Panc1 (cell line): ENCODE measurements around the gene LIPT2. TPM values are rescaled to one million over a fixed set of nuclear protein-coding genes. Genes with fewer than 3 reads are reported as not detected.
A peak's percentile ranks its signal among the peaks of the same experiment; 100 is the strongest.

ENCODE experiments used
- ATAC-seq: fragments of 200-7000 bp; cut with Tn5 transposase; 2 replicates; pipeline ENCODE4 v1.9.1; 2020; ENCODE audit warnings: mild to moderate bottlenecking, moderate library complexity
- BruUV-seq: library from RNA; stranded (reverse); fragments of 400-500 nt; replicated peaks from 2 replicates; lab custom pipeline; 2021; lab: Mats Ljungman, UMichigan
- CTCF ChIA-PET: fragments of 300-600 bp; sonication (Branson Sonifier 250); formaldehyde crosslinking; loops from one replicate; lab custom pipeline; 2022; ENCODE audit warnings: antibody characterized with exemption; lab: Charles Lee
- POLR2A ChIA-PET: fragments of 300-600 bp; sonication (Branson Sonifier 250); formaldehyde crosslinking; loops from one replicate; lab custom pipeline; 2022; ENCODE audit warnings: antibody characterized with exemption; lab: Charles Lee
- DNase-seq: peaks from one replicate; pipeline ENCODE4 v3.0.0-alpha.2; 2010; ENCODE audit warnings: low read depth, low spot score
- H3K27ac ChIP-seq: 2 replicates; pipeline ENCODE4 v1.5.1; 2011; ENCODE audit warnings: mild to moderate bottlenecking, low read length, inconsistent platforms
- H3K27me3 ChIP-seq: fragments of 200-500 bp; sonication (Bioruptor generic); 2 replicates; pipeline ENCODE4 v1.6.0; 2014; ENCODE audit warnings: low read length, inconsistent platforms; ENCODE audit not compliant: control insufficient read depth, insufficient read depth
- H3K36me3 ChIP-seq: fragments of 200-500 bp; sonication (Bioruptor generic); 2 replicates; pipeline ENCODE4 v1.5.1; 2014; ENCODE audit warnings: inconsistent platforms, mild to moderate bottlenecking, low read length, moderate library complexity; ENCODE audit not compliant: control insufficient read depth, insufficient read depth
- H3K4me1 ChIP-seq: 2 replicates; pipeline ENCODE4 v1.5.1; 2011; ENCODE audit warnings: inconsistent platforms, mild to moderate bottlenecking, low read length, moderate library complexity; ENCODE audit not compliant: control insufficient read depth, insufficient read depth
- H3K4me3 ChIP-seq, 2 experiments: 2 replicates each; pipeline ENCODE4 v1.5.1; 2011 to 2012; ENCODE audit warnings: low read depth in 2 of 2, low read length in 2 of 2, mild to moderate bottlenecking in 2 of 2, inconsistent platforms in 1 of 2, moderate library complexity in 1 of 2
- H3K9me3 ChIP-seq: fragments of 200-500 bp; sonication (Bioruptor generic); 2 replicates; pipeline ENCODE4 v1.5.1; 2014; ENCODE audit warnings: low read depth, mild to moderate bottlenecking, inconsistent platforms, low read length, moderate library complexity; ENCODE audit not compliant: control insufficient read depth, insufficient read depth
- POLR2AphosphoS5 ChIP-seq: IDR thresholded peaks from 2 replicates; pipeline ENCODE4 v1.6.1; 2012; ENCODE audit warnings: mild to moderate bottlenecking, low read depth, low read length, moderate library complexity
- REST ChIP-seq, 2 experiments: IDR thresholded peaks; 2 replicates each; pipeline ENCODE4 v1.6.1; 2011 to 2012; ENCODE audit warnings: low read depth in 2 of 2, control low read depth in 1 of 2, low read length in 1 of 2, mild to moderate bottlenecking in 1 of 2, moderate library complexity in 1 of 2; ENCODE audit not compliant: insufficient read depth in 1 of 2
- SIN3A ChIP-seq: IDR thresholded peaks from 2 replicates; pipeline ENCODE4 v1.6.1; 2012; ENCODE audit warnings: low read depth, mild to moderate bottlenecking, low read length, moderate library complexity, borderline replicate concordance; ENCODE audit not compliant: insufficient read depth
- TCF7L2 ChIP-seq: IDR thresholded peaks from 2 replicates; pipeline ENCODE4 v1.6.1; 2011; ENCODE audit warnings: mild to moderate bottlenecking, low read depth, low read length, inconsistent platforms
- in situ Hi-C: cut with HindIII; loops from 2 replicates; pipeline ENCODE4 v1.10.0; 2016; ENCODE audit warnings: low sequenced_read_pairs, low pct_unique_long_range_greater_than_20kb
- intact Hi-C: fragments of 100-400 bp; cut with micrococcal nuclease; formaldehyde crosslinking; loops from one replicate; pipeline ENCODE4 v1.10.0; 2022; ENCODE audit not compliant: unreplicated experiment
- total RNA-seq: library from RNA; stranded (reverse); gene quantifications from one replicate; pipeline ENCODE4 v1.2.1, GENCODE V29; 2021; ENCODE audit not compliant: unreplicated experiment
- TF ChIP-seq, protein P1 (sequence below): fragments of 450-650 bp; IDR thresholded peaks from 2 replicates; pipeline ENCODE4 v1.5.1; 2017; ENCODE audit warnings: mild to moderate bottlenecking

The LIPT2 gene
- total RNA-seq, 1 experiment from 2014 or later = 6.2 TPM

GRCh38 chr11:74493791-74494630, 487 bp upstream of the LIPT2 start:
- peak overlapping the region; percentile 83 for H3K27ac ChIP-seq
- H3K27me3 ChIP-seq = no peaks in the 10 kb centered on the region
- ATAC-seq (no peak), DNase-seq (no peak)
- POLR2A ChIA-PET = interaction anchor here (0.6 kb wide), 2 partner anchors 41 to 99 kb away, joined by 3 to 6 read pairs; partner anchors contain the start of gene POLD3
- H3K36me3 ChIP-seq = no peaks in the 10 kb centered on the region
- no TSS peak for BruUV-seq
- TF ChIP-seq POLR2AphosphoS5 = no peak
- TF ChIP-seq TCF7L2 = no peak
- no peak for TF ChIP-seq SIN3A
- no peak for TF ChIP-seq REST (IDR thresholded peaks at IDR 0.05; ENCODE audit: insufficient read depth in 1 of 2, low read depth in 2 of 2, low read length in 1 of 2)
- TF ChIP-seq, protein P1, sequence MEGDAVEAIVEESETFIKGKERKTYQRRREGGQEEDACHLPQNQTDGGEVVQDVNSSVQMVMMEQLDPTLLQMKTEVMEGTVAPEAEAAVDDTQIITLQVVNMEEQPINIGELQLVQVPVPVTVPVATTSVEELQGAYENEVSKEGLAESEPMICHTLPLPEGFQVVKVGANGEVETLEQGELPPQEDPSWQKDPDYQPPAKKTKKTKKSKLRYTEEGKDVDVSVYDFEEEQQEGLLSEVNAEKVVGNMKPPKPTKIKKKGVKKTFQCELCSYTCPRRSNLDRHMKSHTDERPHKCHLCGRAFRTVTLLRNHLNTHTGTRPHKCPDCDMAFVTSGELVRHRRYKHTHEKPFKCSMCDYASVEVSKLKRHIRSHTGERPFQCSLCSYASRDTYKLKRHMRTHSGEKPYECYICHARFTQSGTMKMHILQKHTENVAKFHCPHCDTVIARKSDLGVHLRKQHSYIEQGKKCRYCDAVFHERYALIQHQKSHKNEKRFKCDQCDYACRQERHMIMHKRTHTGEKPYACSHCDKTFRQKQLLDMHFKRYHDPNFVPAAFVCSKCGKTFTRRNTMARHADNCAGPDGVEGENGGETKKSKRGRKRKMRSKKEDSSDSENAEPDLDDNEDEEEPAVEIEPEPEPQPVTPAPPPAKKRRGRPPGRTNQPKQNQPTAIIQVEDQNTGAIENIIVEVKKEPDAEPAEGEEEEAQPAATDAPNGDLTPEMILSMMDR = no peak
- peak overlapping the region; percentile 80 to 84 for H3K4me3 ChIP-seq
- peaks cover 9% of the 10 kb centered on the region for H3K4me1 ChIP-seq
- in situ Hi-C loops = no loop called here
- H3K9me3 ChIP-seq = no peaks in the 10 kb centered on the region
- intact Hi-C loops = no loop called here
- CTCF ChIA-PET = interaction anchor here (0.7 to 0.8 kb wide), 2 partner anchors 42 to 44 kb away, joined by 3 read pairs; no protein-coding TSS in a partner anchor

DNA sequence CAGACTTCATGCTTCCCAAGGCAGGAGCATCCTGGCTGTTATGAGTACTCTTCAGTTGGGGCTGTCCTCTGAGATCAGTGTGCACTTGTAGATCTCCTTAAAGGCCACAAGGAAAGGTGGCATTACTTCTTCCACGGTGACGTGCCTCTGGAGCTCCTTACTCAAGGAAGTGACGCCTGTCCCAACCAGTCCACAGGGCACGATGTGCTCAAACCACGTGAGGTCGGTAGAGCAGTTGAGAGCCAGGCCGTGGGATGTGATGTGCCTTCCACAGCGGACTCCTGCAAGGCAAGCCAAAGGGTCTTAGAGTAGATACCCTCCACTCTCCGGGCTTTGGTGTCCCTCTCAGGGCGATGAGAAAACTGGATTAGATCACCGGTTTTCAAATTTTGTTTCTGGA, 1.4 kb downstream of the LIPT2 start:
- POLR2A ChIA-PET = no interaction called here
- TF ChIP-seq POLR2AphosphoS5 = no peak
- no peak for TF ChIP-seq TCF7L2
- TF ChIP-seq SIN3A = no peak
- TF ChIP-seq, protein P1 = no peak
- H3K27me3 ChIP-seq = no peaks in the 10 kb centered on the region
- DNase-seq (no peak), ATAC-seq (no peak)
- no peaks in the 10 kb centered on the region for H3K9me3 ChIP-seq
- CTCF ChIA-PET = no interaction called here
- H3K27ac ChIP-seq = peak overlapping the region; percentile 58
- BruUV-seq = TSS peak; percentile 82
- no peaks in the 10 kb centered on the region for H3K36me3 ChIP-seq
- in situ Hi-C loops = no loop called here
- intact Hi-C loops = no loop called here
- H3K4me3 ChIP-seq = peak overlapping the region; percentile 80 to 84; a peak in 3 of 4 replicates
- H3K4me1 ChIP-seq = peaks cover 9% of the 10 kb centered on the region
